ENCODE data around the gene LILRA5.
"Not testable (repeated sequence)": the region's sequence is repeated elsewhere in the genome, so short reads cannot be mapped to it uniquely, and the experiment has no call there.

Gene LILRA5

DNA sequence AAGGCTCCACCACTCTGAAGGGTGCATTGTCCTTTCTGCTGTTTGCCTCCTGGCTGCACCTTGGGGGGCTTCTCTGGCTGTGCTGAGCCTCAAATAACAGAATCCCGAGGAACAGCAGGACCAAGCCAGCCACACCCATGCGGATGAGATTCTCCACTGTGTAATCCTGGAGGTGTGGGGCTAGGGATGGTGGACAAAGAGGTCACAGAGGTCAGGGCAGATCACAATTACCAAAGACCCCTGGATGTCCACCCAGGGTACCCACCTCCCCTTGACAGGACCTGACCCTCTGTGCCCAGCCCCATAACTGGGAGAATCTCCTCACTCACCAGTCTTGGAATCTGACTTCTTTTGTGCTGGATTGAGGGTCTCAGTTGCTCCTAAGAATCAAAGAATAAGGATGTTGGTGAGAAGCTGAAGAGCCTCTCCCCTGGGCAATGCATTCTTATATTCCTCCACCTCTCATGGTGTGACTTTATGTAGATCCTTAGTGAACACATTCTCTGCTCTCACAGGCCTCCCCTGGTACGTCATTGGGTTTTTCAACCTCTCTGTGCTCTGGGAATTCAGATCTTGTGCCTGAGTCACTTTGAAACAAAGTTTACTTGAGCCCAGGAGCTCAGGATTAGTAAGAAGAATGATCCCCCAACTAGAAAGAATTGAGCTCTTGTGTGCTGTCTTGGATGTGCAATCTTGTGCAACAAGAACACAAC is 20.8 kb upstream of the LILRA5 start:
- no peak for DNase-seq

DNA sequence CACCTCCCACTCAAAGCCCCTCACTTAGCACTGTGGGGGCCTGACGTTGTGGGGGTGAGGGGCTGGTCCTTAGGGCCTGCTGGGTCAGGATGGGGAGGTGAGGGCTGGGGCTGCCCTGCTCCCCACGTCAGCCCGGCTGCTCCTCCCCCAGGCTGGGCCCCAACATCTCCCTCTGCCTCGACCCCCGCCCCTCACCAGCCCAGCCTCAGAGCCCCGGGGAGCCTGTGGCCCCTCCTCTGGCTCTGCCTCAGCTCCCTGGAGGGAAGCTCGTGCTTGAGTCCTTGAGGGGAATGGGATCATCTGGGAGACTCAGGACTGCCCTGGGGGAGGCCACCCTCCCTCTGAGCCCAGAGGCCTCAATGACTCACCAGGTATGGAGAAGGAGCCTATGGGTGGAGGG is 19.2 kb upstream of the LILRA5 start:
- no peak for DNase-seq

DNA sequence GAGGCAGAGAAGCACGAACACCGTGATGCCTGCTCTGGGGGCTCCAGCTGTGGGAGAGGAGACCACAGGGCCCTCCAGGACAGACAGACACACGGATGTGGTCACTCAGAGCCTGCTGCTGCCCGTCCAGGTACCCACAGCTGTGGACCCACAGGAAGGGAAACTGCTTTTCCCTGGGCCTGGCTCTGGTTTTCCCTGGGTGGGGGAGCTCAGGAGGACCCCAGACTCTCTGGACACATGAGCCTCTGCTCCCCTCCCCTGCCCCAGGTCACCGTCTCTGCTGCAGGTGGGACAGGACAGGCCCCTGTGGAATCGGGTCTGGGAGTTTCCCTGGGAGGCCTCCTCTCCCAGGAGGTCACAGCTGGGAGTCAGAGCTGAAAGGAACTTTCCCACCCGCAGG is 18.7 kb upstream of the LILRA5 start:
- DNase-seq: no peak

DNA sequence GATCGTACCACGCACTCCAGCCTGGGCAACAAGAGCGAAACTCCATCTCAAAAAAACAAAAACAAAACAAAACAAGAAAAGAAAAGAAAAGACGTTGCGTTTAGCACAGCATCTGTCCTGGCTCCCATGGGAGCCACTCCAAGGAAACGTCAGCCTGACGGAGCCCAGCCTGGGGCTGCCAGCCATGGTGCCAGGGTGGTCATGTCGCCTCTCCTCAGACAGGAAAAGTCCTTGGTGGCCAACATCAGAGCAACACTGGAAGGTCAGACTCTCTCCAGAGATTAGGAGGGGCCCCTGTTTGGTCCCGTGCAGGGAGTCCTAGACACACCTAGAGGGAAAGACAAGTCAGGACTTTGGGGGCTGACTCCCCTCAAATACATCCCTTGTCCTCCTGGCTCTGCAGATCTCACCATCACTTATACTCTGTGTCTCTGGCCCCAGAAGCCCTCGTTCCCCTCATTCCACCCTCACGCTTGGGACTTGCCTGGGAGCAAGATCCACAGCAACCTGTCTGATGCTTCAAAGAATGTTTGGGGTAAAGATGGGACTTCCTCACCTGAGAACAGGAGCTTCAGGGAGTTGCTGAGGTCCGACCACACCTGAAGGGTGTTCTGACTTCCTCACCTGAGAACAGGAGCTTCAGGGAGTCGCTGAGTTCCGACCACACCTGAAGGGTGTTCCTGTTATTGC is 16.7 kb upstream of the LILRA5 start:
- DNase-seq: no peak

- DNase-seq: not testable (repeated sequence)
Observed at GRCh38 chr19:54328781-54329180, 15.8 kb upstream of the LILRA5 start.

- no peak for DNase-seq
Observed at GRCh38 chr19:54325631-54326030, 12.7 kb upstream of the LILRA5 start.

- peak; percentile 55 to 75 for DNase-seq
Observed at GRCh38 chr19:54325194-54325621, 12.2 kb upstream of the LILRA5 start.

DNA sequence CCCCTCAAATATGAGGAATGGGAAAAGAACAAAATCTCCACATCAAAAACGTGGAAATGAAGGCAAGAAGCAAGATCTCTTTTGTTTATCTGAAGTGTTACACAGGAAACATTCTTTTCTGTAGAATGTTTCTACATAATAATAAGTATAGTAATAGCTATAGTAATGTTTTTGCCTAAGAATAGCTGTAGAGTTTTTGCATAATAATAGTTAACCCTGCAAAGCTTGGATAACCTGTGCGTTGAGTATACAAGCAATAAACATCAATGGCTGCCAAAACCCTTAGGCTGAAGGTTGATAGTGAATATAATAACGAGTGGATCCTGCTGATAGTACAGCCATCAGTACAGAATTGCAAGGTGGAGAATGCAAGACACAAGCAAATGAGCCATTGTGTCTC is 11.1 kb upstream of the LILRA5 start:
- no peak for DNase-seq

- peak in 1 of 2 donors; percentile 39 for DNase-seq
Observed at GRCh38 chr19:54322934-54323333, 10.0 kb upstream of the LILRA5 start.

- DNase-seq: not testable (repeated sequence)
Observed at GRCh38 chr19:54322295-54322694, 9.3 kb upstream of the LILRA5 start.

DNA sequence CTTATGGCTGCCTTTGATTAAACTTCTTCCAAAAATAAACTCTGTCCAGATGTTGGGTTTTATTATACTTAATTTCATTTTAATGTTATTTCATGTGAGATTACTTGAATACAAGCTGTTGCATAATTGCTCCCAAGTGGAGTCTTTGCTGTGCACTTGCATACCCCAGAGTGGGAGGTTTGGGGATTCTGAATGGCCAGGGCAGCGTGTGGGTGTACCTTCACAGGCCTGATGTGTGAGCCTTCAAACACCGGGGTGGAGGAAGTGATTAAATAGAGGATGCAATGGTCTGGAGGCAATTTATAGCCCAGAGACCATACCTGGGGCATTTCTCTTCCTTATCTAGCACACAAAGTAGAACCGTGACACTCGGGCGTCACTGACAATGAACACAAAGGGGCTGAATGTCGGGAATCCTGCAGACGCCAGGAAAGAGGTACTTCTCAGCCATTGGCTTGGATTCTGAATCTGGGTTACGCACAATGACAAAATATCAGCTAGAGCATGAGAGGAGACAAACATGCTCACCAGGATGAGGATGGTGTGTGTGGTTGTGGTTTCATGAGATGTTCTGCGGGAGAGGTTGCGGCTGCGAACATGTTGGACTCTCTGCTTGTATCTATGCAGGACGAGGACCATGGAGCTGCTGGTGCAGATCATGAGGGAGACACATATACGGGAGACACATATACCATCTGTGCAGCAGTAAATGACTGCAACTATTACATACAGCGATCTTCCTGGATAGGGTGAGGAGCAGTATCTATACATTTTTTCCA is 7.1 kb upstream of the LILRA5 start:
- DNase-seq: no peak

GRCh38 chr19:54319049-54319448 is 6.1 kb upstream of the LILRA5 start:
- DNase-seq: peak in 1 of 2 donors; percentile 53

DNA sequence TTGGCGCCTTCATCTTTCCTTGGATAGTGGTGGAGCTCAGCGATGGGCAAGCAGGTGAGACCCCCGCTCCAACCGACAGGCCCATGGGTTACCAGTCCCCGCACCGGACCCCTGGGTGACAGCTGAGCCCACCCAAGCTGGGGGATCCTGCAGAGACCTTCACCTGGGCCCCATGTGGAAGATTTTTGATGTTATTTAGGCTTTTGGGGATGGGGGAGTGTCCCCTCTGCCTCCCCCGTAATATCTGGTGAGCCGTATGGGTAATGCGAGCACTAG is 4.9 kb upstream of the LILRA5 start:
- DNase-seq: no peak

DNA sequence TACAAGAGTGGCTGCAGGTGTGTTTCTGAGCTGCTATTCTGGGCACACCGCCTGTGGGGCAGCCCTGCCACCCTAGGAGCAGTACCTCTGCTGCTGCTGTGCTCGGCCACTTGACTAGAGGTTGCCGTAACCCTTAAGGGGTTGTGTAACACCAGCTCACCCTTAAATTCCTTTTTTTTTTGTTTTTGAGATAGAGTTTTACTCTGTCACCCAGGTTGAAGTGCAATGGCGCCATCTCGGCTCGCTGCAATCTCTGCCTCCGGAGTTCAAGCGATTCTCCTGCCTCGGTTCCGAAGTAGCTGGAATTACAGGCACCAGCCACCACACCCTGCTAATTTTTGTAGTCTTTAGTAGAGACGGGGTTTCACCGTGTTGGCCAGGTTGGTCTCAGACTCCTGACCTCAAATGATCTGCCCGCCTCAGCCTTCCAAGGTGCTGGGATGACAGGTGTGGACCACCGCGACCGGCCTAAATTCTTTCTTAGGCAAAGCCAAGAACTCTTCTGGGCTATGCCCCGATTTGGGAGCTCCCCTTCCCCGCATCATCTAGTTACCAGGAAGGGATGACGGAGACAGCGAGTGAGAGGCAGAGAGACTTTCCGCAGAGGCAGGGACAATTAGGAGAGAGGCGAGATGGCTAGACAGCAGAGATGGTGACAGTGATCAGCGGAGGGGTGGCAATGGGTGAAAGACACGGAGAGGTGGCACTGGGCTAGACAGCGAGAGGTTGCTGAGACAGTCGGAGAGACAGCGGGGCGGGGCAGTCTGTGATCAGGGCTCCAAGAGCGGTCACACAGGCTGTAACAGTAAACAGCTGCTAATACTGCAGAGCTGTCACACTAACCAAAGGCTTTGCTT is 4.4 kb upstream of the LILRA5 start:
- DNase-seq: peak in 1 of 2 donors; percentile 38

DNA sequence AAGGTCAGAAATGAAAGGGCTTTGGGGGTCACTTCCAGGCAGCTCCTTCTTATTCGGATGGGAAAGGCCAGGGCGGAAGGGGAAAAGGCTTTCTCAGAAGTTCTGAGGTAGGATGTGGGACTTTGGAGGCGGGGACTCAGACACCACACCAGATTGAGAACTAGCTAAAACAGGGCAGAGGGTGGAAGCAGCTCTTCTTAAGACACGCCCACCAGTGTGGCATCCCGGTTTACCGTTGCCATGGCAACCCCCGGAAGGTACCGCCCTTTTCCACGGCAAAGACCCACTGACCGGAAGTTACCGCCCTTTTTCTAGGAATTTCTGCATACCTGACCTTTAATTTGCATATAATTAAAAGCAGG is 3.8 kb upstream of the LILRA5 start:
- DNase-seq: peak; percentile 34 to 76

DNA sequence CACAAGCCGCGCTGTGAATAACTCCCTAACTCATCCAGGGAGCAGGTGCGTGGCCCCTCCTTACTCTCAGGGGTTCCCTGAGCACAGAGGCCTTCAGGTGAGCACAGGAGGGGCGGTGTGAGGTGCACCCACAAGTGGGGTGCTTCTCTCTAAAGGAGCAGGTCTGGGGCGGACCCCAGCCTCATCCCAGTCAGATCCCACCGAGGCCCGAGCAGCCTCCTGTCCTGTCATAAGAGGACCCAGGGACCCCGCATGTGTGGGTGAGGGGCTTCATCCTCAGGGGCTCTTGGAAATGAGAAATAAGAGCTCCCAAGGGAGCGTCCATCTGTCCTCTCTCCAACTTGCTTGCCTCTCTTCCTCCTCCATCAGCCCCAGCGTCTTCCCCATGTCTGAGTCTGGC is 3.0 kb upstream of the LILRA5 start:
- DNase-seq: no peak

GRCh38 chr19:54312011-54312410 is 955 bp downstream of the LILRA5 start:
- no peak for DNase-seq

GRCh38 chr19:54311486-54311885 is 1.5 kb downstream of the LILRA5 start:
- DNase-seq: no peak

DNA sequence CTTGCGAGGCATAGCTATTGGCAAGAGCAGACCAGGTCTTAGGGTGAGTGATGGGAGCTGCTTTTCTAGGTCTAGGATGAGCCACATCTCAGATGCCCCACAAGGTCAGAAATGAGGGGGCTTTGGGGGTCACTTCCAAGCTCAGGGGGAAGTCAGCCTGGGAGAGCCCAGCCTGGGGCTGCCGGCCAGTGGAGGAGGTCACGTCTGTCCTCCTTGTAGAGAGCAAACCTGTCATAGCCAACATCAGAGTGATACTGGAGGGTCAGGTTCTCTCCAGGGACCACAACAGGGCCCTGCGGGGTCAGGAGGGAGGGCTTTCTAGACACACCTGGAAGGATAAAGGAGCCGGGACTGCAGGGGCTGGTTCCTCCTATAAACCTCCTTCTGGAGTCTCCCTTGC is 2.4 kb downstream of the LILRA5 start:
- no peak for DNase-seq

GRCh38 chr19:54309811-54310210 is 3.2 kb downstream of the LILRA5 start:
- DNase-seq: no peak

DNA sequence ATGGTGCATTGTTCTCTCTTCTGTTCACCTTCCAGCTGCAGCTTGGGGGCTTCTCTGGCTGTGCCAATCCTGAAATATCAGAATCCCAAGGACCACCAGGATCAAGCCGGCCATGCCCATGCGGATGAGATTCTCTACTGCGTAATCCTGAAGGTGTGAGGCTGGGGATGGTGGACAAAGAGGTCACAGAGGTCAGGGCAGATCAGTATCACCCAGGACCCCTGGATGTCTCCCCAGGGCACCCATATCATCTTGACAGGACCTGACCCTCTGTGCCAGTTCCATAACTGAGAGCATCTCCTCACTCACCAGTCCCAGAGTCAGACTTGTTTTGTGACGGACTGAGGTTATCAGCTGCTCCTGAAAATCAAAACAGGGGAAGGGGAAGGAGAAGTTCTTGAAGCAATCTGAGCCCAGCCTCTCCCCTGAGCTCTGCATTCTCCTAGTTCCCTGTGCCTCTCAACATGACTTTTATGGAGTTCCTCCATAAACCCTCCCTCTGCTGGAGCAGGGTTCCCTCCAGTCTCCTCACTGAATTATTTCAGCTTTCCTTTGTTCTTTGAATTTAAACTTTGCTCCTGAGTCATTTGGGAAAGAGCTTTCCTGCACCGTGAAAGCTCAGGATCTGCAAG is 5.5 kb downstream of the LILRA5 start:
- DNase-seq: no peak

DNA sequence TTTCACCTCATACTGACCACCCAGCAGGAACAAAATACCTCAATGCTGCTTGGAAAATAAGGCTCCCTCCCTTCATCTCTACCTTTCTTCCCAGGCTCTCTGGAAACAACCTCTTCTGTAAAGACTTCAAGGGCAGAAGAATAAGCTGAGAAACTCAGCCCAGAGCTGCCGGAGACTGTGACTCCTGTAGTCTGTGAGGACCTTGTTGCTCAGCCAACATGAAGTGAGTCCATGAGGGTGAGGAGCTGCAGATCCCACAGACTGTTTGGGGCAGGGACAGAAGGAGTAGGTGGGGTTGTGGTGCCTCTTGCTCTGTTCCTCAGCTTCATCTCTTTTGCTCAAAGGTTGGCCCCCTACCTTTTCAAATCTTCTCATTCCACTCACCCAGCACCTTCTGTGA is 7.8 kb downstream of the LILRA5 start:
- no peak for DNase-seq

GRCh38 chr19:54302257-54302656 is 10.7 kb downstream of the LILRA5 start:
- peak in 1 of 2 donors; percentile 37 for DNase-seq
